ENCODE measurements around the gene NEXN.
"Not testable (repeated sequence)": the region's sequence is repeated elsewhere in the genome, so short reads cannot be mapped to it uniquely, and the experiment has no call there.

Gene NEXN

GRCh38 chr1:77958850-77959249 lies 70.4 kb downstream of the NEXN start:
- DNase-seq (ENCODE audit: low read depth in 3 of 3, low spot score in 1 of 3), result no peak

GRCh38 chr1:77961392-77961791 lies 73.0 kb downstream of the NEXN start:
- no peak for DNase-seq (ENCODE audit: low read depth in 3 of 3, low spot score in 1 of 3)

GRCh38 chr1:77966291-77966690 lies 77.9 kb downstream of the NEXN start:
- no peak for DNase-seq (ENCODE audit: low read depth in 3 of 3, low spot score in 1 of 3)

GRCh38 chr1:77970192-77970591 lies 81.8 kb downstream of the NEXN start:
- DNase-seq (ENCODE audit: low read depth in 3 of 3, low spot score in 1 of 3), result no peak

- DNase-seq (ENCODE audit: low read depth in 3 of 3, low spot score in 1 of 3), result no peak
Measured at GRCh38 chr1:77972080-77972479, 83.7 kb downstream of the NEXN start.

- DNase-seq (ENCODE audit: low read depth in 3 of 3, low spot score in 1 of 3), result no peak
Measured at GRCh38 chr1:77975386-77975785, 87.0 kb downstream of the NEXN start.

DNA sequence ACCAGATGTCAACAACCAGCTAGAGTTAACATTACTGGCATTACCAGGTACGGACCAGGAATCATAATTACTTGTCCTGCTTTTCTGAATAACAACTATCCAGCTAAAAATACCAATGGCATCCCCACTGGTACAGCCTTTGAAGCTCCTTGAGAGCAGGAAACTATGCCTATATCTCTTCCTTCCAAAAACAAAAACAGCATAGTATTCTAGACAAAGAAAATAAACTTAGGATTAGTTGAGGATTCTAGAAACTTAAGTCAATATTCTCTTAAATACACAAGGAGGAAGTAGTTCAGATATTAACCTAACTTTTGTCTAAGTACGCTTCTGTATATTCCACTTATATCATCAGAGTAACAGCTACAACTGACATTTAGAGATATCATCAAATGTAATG lies 87.5 kb downstream of the NEXN start:
- no peak for DNase-seq (ENCODE audit: low read depth in 3 of 3, low spot score in 1 of 3)

- DNase-seq (ENCODE audit: low read depth in 3 of 3, low spot score in 1 of 3), result no peak
Measured at GRCh38 chr1:77976433-77977076, 88.1 kb downstream of the NEXN start.

DNA sequence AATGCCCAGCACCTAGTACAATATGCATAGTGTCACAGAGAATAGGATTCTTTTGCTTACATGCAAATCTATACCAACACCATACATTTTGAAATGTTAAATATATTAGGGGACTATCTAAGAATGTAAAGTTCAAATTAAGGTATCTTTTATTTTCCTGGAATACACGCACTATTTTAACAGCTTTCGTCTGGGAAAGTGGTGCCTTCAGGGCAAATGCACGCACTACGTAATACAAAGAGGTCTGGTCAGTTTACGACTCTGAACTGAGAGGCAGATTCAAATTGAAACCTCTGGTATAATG lies 89.5 kb downstream of the NEXN start:
- DNase-seq (ENCODE audit: low read depth in 3 of 3, low spot score in 1 of 3), result no peak

DNA sequence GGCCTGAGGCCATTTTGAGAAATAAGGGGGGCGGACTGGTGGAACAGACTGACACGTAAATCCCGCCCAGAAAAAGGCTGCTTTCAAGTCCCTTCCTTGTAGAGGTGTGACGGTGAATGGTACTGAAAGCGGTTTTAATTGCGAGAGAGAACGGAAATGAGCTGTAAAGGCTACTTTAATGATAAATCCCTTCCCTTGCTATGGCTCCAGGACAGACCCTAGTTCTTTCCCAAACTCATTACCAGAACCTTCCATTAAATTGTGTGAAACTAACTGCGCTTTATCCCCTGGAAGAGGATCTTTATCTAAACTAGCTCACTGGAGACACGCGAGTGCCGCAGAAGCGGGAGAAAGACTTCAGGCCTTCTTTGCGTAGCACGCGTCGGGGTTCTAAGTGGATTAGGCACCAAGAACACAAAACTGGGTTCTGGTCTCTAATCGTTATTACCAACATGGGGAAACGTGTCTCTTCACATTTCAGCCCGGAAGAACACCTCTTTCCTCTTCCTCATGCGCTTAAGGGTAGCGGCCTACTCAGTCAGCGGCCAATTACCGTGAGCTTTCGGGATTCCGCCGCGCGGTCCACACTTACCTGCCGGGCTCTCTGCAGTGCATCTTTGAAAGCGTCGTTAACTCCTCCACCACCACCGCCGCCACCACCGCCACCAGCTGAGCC lies 90.0 kb downstream of the NEXN start:
- DNase-seq (ENCODE audit: low read depth in 3 of 3, low spot score in 1 of 3), result peak in 2 of 3 donors; percentile 42 to 51

DNA sequence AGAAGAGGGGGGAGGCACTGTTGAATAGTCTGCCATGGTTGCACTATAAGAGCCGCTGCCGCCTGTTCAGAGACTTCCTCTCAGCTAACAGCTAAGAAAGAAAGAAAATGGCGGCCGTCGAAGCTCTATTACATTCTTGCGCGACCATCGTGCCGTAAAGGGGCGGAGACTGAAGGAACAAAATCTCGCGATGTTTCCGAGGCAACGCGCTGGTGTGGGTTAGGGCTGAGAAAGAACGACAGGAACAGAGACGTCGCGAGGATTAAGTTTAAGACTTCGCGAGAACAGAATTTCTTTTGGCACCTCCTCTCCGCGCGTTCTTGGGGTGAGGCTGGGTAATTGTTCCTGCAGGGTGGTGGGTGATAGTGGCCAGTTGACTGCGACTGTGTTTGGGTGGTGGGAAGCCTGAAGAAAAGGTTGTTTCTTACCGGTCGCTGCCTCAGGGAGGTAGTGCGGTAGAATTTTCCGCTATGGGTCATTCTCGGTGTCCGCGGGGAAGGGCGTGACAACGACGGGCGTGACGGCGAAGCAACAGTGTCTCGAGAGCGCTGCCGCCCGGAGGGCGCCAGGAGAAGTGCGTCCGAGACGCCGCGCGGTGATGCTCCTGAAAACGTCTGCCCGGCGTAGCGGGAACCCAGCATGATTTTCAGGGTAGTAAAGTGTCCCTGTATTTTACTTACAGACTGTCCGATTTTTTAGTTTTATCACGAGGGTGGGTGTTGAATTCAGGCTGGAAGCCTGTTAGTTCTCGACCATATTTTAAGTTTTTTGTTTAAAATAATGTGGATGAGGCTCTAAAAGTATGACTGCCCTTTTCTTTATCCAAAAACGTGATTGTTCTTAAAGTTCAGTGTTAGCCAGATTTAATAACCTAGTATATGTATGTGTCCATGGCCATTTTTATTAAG lies 90.8 kb downstream of the NEXN start, which contains the start of gene FUBP1:
Gene FUBP1, minus strand, starts transcription at position 104 of the 908 bp plus-strand sequence. Its CDS starts 68 bp downstream, at position 36.
- DNase-seq (ENCODE audit: low read depth in 3 of 3, low spot score in 1 of 3), result peak; percentile 81 to 92 (median 90)

DNA sequence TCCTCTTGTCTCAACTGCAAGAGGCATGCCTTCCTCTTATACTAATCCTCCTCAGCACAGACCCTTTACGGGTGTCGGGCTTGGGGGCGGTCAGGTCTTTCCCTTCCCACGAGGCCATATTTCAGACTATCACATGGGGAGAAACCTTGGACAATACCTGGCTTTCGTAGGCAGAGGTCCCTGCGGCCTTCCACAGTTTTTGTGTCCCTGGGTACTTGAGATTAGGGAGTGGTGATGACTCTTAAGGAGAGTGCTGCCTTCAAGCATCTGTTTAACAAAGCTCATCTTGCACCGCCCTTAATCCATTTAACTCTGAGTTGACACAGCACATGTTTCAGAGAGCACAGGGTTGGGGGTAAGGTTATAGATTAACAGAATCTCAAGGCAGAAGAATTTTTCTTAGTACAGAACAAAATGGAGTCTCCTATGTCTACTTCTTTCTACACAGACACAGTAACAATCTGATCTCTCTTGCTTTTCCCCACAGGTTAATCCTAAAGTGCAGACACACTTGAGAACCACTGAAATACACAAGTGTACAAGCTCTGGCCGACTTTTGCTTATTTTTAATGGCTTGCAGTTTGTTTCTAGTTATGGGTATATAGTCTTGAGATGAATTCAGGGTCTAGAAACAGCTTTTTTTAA lies 95.0 kb downstream of the NEXN start:
- DNase-seq (ENCODE audit: low read depth in 3 of 3, low spot score in 1 of 3), result not testable (repeated sequence)

DNA sequence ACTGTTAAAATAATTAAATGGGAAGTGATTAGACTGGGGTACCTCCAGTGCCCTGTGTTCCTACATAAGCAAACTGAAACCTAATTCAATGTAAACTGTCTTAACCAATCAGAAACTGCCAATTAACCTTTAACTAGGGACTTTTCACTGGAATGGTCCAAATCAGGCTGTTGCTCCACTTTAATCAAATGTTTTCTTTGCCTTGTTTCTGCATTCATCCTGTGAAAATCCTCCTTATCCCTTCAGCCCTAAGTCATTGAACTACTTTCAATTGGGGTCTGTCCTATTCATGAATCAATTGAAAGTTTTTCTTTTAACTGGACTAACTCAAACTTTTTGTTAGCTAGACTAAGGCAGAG lies 95.6 kb downstream of the NEXN start:
- DNase-seq (ENCODE audit: low read depth in 3 of 3, low spot score in 1 of 3), result no peak

DNA sequence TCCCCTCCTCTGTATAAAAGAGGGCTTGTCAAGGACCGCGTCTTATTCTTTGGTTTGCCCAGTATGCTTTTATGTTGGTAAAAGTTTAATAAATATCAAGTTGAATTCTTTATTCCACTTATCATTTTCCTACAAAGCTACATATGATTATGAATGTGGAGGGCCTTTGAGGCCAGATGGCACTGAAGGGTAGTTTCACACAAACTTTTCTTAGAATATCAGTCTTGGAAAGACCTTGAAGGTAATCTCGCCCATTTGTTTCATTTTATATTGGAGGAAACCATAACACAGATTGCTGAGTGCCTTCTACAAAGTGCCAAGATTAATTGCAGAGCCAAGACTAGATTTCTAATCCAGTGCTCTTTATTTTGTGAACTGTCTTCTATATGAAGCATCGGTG lies 96.2 kb downstream of the NEXN start:
- DNase-seq (ENCODE audit: low read depth in 3 of 3, low spot score in 1 of 3), result no peak

DNA sequence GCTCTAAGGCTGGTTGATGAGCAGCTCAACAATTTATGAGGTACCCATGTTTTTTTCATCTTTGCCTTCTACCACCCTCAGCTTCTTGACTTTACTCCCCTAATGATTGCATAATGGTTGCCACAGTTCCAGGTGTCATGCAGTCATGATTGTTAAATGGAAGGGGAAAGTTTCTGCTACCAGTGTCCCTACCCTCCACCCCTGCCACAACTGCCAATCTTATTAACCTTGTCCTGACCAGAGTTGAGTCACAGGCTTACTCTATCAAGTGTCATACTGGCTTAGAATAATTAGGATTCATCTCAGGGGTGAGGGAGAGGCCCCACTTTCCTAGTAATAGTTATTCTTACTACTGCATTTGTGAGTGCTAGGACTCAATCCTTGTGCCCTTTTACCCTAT lies 98.4 kb downstream of the NEXN start:
- no peak for DNase-seq (ENCODE audit: low read depth in 3 of 3, low spot score in 1 of 3)

GRCh38 chr1:77987919-77988318 lies 99.5 kb downstream of the NEXN start:
- DNase-seq (ENCODE audit: low read depth in 3 of 3, low spot score in 1 of 3), result no peak

GRCh38 chr1:77989744-77990143 lies 101.3 kb downstream of the NEXN start:
- no peak for DNase-seq (ENCODE audit: low read depth in 3 of 3, low spot score in 1 of 3)

- no peak for DNase-seq (ENCODE audit: low read depth in 3 of 3, low spot score in 1 of 3)
Measured at GRCh38 chr1:77990629-77991204, 102.3 kb downstream of the NEXN start.

DNA sequence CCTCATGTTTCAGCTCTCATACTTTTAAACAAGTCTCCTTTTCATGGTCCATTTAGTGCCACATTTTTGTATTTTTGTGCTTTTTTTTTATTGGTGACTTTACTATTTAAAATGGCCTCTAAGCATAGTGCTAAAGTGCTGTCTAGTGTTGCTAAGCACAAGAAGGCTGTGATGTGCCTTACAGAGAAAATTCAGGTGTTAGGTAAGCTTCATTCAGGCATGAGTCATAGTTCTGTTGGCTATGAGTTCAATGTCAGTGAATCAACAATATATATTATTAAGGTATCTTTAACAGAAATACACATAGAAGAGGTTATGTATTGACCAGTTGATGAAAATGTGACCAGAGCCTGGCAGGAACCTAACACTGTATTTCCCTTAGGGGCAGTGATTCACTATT lies 103.2 kb downstream of the NEXN start:
- DNase-seq (ENCODE audit: low read depth in 3 of 3, low spot score in 1 of 3), result no peak
